ENCODE results near the gene LRP1B.

DNA sequence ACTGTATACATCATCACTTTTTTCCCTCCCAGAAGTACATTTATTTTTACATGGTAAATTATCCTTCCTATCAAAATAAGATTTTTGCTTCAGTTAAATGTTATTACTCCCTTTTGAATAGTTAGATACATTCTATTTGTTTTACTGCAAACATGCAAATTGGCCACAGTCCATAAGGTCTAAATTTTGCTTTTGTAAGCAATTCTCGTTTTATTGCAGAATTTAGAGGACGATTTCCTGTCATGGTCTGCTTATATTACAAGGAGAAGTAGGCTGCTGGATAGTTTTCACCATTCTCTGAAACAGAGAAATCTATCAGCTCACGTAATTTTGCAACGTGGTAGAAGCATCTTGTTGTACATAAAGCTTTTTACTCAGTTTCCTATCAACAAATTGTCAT is 1632.5 kb downstream of the LRP1B start:
- TF ChIP-seq, protein P1, sequence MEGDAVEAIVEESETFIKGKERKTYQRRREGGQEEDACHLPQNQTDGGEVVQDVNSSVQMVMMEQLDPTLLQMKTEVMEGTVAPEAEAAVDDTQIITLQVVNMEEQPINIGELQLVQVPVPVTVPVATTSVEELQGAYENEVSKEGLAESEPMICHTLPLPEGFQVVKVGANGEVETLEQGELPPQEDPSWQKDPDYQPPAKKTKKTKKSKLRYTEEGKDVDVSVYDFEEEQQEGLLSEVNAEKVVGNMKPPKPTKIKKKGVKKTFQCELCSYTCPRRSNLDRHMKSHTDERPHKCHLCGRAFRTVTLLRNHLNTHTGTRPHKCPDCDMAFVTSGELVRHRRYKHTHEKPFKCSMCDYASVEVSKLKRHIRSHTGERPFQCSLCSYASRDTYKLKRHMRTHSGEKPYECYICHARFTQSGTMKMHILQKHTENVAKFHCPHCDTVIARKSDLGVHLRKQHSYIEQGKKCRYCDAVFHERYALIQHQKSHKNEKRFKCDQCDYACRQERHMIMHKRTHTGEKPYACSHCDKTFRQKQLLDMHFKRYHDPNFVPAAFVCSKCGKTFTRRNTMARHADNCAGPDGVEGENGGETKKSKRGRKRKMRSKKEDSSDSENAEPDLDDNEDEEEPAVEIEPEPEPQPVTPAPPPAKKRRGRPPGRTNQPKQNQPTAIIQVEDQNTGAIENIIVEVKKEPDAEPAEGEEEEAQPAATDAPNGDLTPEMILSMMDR (IDR thresholded peaks at IDR 0.05), result no peak
- no peak for TF ChIP-seq POLR2A (IDR thresholded peaks at IDR 0.05)

Data from right lobe of liver (tissue), 4 donors.